MG63 (cell line): ENCODE results near the gene APLP2. TPM values are rescaled to one million over a fixed set of nuclear protein-coding genes. Genes with fewer than 3 reads are reported as not detected.

Experiments
- DNase-seq: peaks from one replicate; pipeline ENCODE4 v3.0.0-alpha.2; 2020
- H3K27me3 ChIP-seq: fragments of 250-450 bp; sonication (Bioruptor Pico); 2 replicates; pipeline ENCODE4 v1.5.1; 2020; ENCODE audit warnings: mild to moderate bottlenecking, moderate library complexity
- H3K36me3 ChIP-seq: fragments of 250-450 bp; sonication (Bioruptor Pico); 2 replicates; pipeline ENCODE4 v1.5.1; 2020; ENCODE audit warnings: mild to moderate bottlenecking, moderate library complexity
- H3K4me3 ChIP-seq: fragments of 250-450 bp; sonication (Bioruptor Pico); 2 replicates; pipeline ENCODE4 v1.5.1; 2020; ENCODE audit warnings: mild to moderate bottlenecking, moderate library complexity
- H3K9me3 ChIP-seq: fragments of 250-450 bp; sonication (Bioruptor Pico); 2 replicates; pipeline ENCODE4 v1.5.1; 2020; ENCODE audit warnings: mild to moderate bottlenecking, moderate library complexity
- total RNA-seq: library from RNA; depleted of rRNA; stranded (reverse); fragments of >200 nt; shearing (Covaris generic); gene quantifications from 2 replicates; pipeline ENCODE4 v1.2.3, GENCODE V29; 2014; ENCODE audit warnings: low replicate concordance

Gene APLP2
- total RNA-seq, 1 experiment from 2014 or later, result 369 TPM

- Histone ChIP-seq H3K4me3 (no peak overlapping the region), H3K9me3 (no peaks in the 10 kb centered on the region; the same call in 1 of the 2 replicates), H3K27me3 (no peaks in the 10 kb centered on the region), H3K36me3 (no peaks in the 10 kb centered on the region)
- DNase-seq, result no peak
These were observed 22.6 kb upstream of the APLP2 start for GRCh38 chr11:130047141-130047540.

GRCh38 chr11:130049328-130049771 lies 20.3 kb upstream of the APLP2 start:
- DNase-seq, result no peak
- Histone ChIP-seq H3K27me3 (no peaks in the 10 kb centered on the region), H3K4me3 (no peak overlapping the region), H3K9me3 (peaks cover 5% of the 10 kb centered on the region; the same call in 1 of the 2 replicates), H3K36me3 (no peaks in the 10 kb centered on the region)

- DNase-seq, result no peak
- no peaks in the 10 kb centered on the region for H3K27me3 ChIP-seq
- no peaks in the 10 kb centered on the region for H3K36me3 ChIP-seq
- no peak overlapping the region for H3K4me3 ChIP-seq
- H3K9me3 ChIP-seq, result peaks cover 5% of the 10 kb centered on the region; the same call in 1 of the 2 replicates
These were observed 19.4 kb upstream of the APLP2 start for GRCh38 chr11:130050257-130050656.

- no peak overlapping the region for H3K4me3 ChIP-seq
- no peaks in the 10 kb centered on the region for H3K27me3 ChIP-seq
- no peaks in the 10 kb centered on the region for H3K36me3 ChIP-seq
- peaks cover 5% of the 10 kb centered on the region; the same call in 1 of the 2 replicates for H3K9me3 ChIP-seq
- DNase-seq, result no peak
These were observed 18.6 kb upstream of the APLP2 start for GRCh38 chr11:130051082-130051481.

- DNase-seq, result no peak
- H3K36me3 ChIP-seq, result no peaks in the 10 kb centered on the region
- peaks cover 5% of the 10 kb centered on the region; the same call in 1 of the 2 replicates for H3K9me3 ChIP-seq
- H3K4me3 ChIP-seq, result no peak overlapping the region
- no peaks in the 10 kb centered on the region for H3K27me3 ChIP-seq
These were observed 17.1 kb upstream of the APLP2 start for GRCh38 chr11:130052567-130052966.

- DNase-seq, result no peak
- Histone ChIP-seq H3K9me3 (peaks cover 5% of the 10 kb centered on the region; the same call in 1 of the 2 replicates), H3K27me3 (no peaks in the 10 kb centered on the region), H3K36me3 (no peaks in the 10 kb centered on the region), H3K4me3 (no peak overlapping the region)
These were observed 14.7 kb upstream of the APLP2 start for GRCh38 chr11:130054966-130055365.

- H3K27me3 ChIP-seq, result no peaks in the 10 kb centered on the region
- H3K4me3 ChIP-seq, result no peak overlapping the region
- peak; percentile 61 for DNase-seq
- no peaks in the 10 kb centered on the region for H3K36me3 ChIP-seq
- peaks cover 5% of the 10 kb centered on the region; the same call in 1 of the 2 replicates for H3K9me3 ChIP-seq
These were observed 14.1 kb upstream of the APLP2 start for GRCh38 chr11:130055617-130056016.

- DNase-seq, result no peak
- no peaks in the 10 kb centered on the region for H3K27me3 ChIP-seq
- no peaks in the 10 kb centered on the region for H3K36me3 ChIP-seq
- no peak overlapping the region for H3K4me3 ChIP-seq
- no peaks in the 10 kb centered on the region for H3K9me3 ChIP-seq
These were observed 8.7 kb upstream of the APLP2 start for GRCh38 chr11:130061017-130061416.

GRCh38 chr11:130062026-130062425 lies 7.7 kb upstream of the APLP2 start:
- Histone ChIP-seq H3K27me3 (no peaks in the 10 kb centered on the region), H3K9me3 (no peaks in the 10 kb centered on the region), H3K4me3 (no peak overlapping the region), H3K36me3 (no peaks in the 10 kb centered on the region)
- DNase-seq, result no peak

- Histone ChIP-seq H3K9me3 (no peaks in the 10 kb centered on the region), H3K36me3 (no peaks in the 10 kb centered on the region), H3K27me3 (no peaks in the 10 kb centered on the region), H3K4me3 (no peak overlapping the region)
- DNase-seq, result no peak
These were observed 6.2 kb upstream of the APLP2 start for GRCh38 chr11:130063451-130063850.

- Histone ChIP-seq H3K4me3 (no peak overlapping the region), H3K27me3 (no peaks in the 10 kb centered on the region), H3K36me3 (no peaks in the 10 kb centered on the region), H3K9me3 (no peaks in the 10 kb centered on the region)
- no peak for DNase-seq
These were observed 5.1 kb upstream of the APLP2 start for GRCh38 chr11:130064596-130064995.

GRCh38 chr11:130066338-130066737 lies 3.4 kb upstream of the APLP2 start:
- DNase-seq, result no peak
- H3K4me3 ChIP-seq, result no peak overlapping the region
- no peaks in the 10 kb centered on the region for H3K27me3 ChIP-seq
- H3K9me3 ChIP-seq, result no peaks in the 10 kb centered on the region
- no peaks in the 10 kb centered on the region for H3K36me3 ChIP-seq

GRCh38 chr11:130068546-130068985 lies 1.1 kb upstream of the APLP2 start:
- Histone ChIP-seq H3K9me3 (no peaks in the 10 kb centered on the region), H3K36me3 (no peaks in the 10 kb centered on the region; the same call in 1 of the 2 replicates), H3K27me3 (no peaks in the 10 kb centered on the region), H3K4me3 (peak overlapping the region; percentile 52)
- no peak for DNase-seq

- Histone ChIP-seq H3K27me3 (no peaks in the 10 kb centered on the region), H3K4me3 (peak overlapping the region; percentile 52), H3K9me3 (no peaks in the 10 kb centered on the region), H3K36me3 (no peaks in the 10 kb centered on the region; the same call in none of the 2 replicates)
- DNase-seq, result peak; percentile 97
These were observed 572 bp upstream of the APLP2 start for GRCh38 chr11:130068986-130069658.

GRCh38 chr11:130070109-130070845 lies 583 bp downstream of the APLP2 start:
- Histone ChIP-seq H3K36me3 (peaks cover 10% of the 10 kb centered on the region), H3K9me3 (no peaks in the 10 kb centered on the region), H3K27me3 (no peaks in the 10 kb centered on the region), H3K4me3 (peak overlapping the region; percentile 82)
- DNase-seq, result peak; percentile 44

- H3K36me3 ChIP-seq, result peaks cover 14% of the 10 kb centered on the region
- H3K27me3 ChIP-seq, result no peaks in the 10 kb centered on the region
- DNase-seq, result peak; percentile 32
- peak overlapping the region; percentile 82 for H3K4me3 ChIP-seq
- no peaks in the 10 kb centered on the region for H3K9me3 ChIP-seq
These were observed 1.1 kb downstream of the APLP2 start for GRCh38 chr11:130070846-130071200.

- DNase-seq, result no peak
- H3K36me3 ChIP-seq, result peaks cover 15% of the 10 kb centered on the region
- peak overlapping the region; percentile 82 for H3K4me3 ChIP-seq
- H3K9me3 ChIP-seq, result no peaks in the 10 kb centered on the region
- no peaks in the 10 kb centered on the region for H3K27me3 ChIP-seq
These were observed 1.6 kb downstream of the APLP2 start for GRCh38 chr11:130071211-130071712.
